Measurements from ENCODE around the gene DDX49. TPM values are rescaled to one million over a fixed set of nuclear protein-coding genes. Genes with fewer than 3 reads are reported as not detected.

The DDX49 gene
- 10 to 100 TPM; 36.1 to 61.0 (median 46.9) TPM for total RNA-seq

- Histone ChIP-seq H3K4me3 (peak within 1 kb of the TSS; percentile 94), H3K27ac (peak within 1 kb of the TSS; percentile 87 to 94 (median 92)), H3K9me3 (no peaks in the 10 kb centered on the region), H3K27me3 (no peaks in the 10 kb centered on the region), H3K4me1 (peaks cover 0 to 59% (median 20%) of the 10 kb centered on the region in 3 donors), H3K36me3 (peaks cover 0 to 48% of the 10 kb centered on the region in 2 donors)
- TF ChIP-seq POLR2AphosphoS5 (IDR thresholded peaks at IDR 0.05) (peak; percentile 87), EP300 (IDR thresholded peaks at IDR 0.05) (no peak), CTCF (IDR thresholded peaks at IDR 0.05) (peak in 2 of 4 experiments; percentile 19 to 28), POLR2A (IDR thresholded peaks at IDR 0.05) (peak; percentile 74 to 84)
- ATAC-seq = peak; percentile 100
- 0% methylated on average over 7 to 21 of the region's 72 CpGs for WGBS, 2 donors (ENCODE audit: low coverage in 1 of 2)
Measured at GRCh38 chr19:18919086-18919899, at the start of gene DDX49, which contains the start of gene COPE. Gene DDX49 (plus strand): TSS chr19:18919715. CDS start chr19:18919742, 27 bp downstream. Gene COPE (minus strand): TSS chr19:18919387. CDS start chr19:18919348, 39 bp downstream.

GRCh38 chr19:18869781-18870530 is 49.6 kb upstream of the DDX49 start:
- 51% methylated on average over 3 of the region's 62 CpGs; no CpG with 5 or more reads in 1 of the 2 donors for WGBS, 2 donors (ENCODE audit: low coverage in 1 of 2)
- Histone ChIP-seq H3K9me3 (no peaks in the 10 kb centered on the region), H3K27me3 (peaks cover 30% of the 10 kb centered on the region), H3K27ac (no peak overlapping the region), H3K4me3 (no peak overlapping the region), H3K36me3 (peaks cover 0 to 37% of the 10 kb centered on the region in 2 donors), H3K4me1 (peaks cover 0 to 39% (median 6%) of the 10 kb centered on the region in 3 donors)
- ATAC-seq = no peak
- TF ChIP-seq POLR2A (IDR thresholded peaks at IDR 0.05) = no peak
- TF ChIP-seq CTCF (IDR thresholded peaks at IDR 0.05) = no peak
- no peak for TF ChIP-seq EP300 (IDR thresholded peaks at IDR 0.05)
- TF ChIP-seq POLR2AphosphoS5 (IDR thresholded peaks at IDR 0.05) = no peak

- 57 to 82% methylated on average over 8 to 17 of the region's 25 CpGs for WGBS, 2 donors (ENCODE audit: low coverage in 1 of 2)
- H3K36me3 ChIP-seq = peaks cover 0 to 30% of the 10 kb centered on the region in 2 donors
- no peak overlapping the region for H3K27ac ChIP-seq
- no peak for ATAC-seq
- peaks cover 0 to 39% (median 6%) of the 10 kb centered on the region in 3 donors for H3K4me1 ChIP-seq
- no peak for TF ChIP-seq POLR2AphosphoS5 (IDR thresholded peaks at IDR 0.05)
- no peak for TF ChIP-seq EP300 (IDR thresholded peaks at IDR 0.05)
- TF ChIP-seq CTCF (IDR thresholded peaks at IDR 0.05) = no peak
- TF ChIP-seq POLR2A (IDR thresholded peaks at IDR 0.05) = no peak
- H3K27me3 ChIP-seq = peaks cover 30% of the 10 kb centered on the region
- H3K4me3 ChIP-seq = no peak overlapping the region
- no peaks in the 10 kb centered on the region for H3K9me3 ChIP-seq
Measured at GRCh38 chr19:18870531-18871172, 48.9 kb upstream of the DDX49 start.

GRCh38 chr19:18871543-18871942 is 48.0 kb upstream of the DDX49 start:
- peaks cover 0 to 33% (median 6%) of the 10 kb centered on the region in 3 donors for H3K4me1 ChIP-seq
- peaks cover 30% of the 10 kb centered on the region for H3K27me3 ChIP-seq
- 76 to 100% methylated on average over 1 to 7 of the region's 7 CpGs for WGBS, 2 donors (ENCODE audit: low coverage in 1 of 2)
- H3K9me3 ChIP-seq = peaks cover 0 to 1% (median 0%) of the 10 kb centered on the region in 3 donors
- no peak overlapping the region for H3K4me3 ChIP-seq
- TF ChIP-seq EP300 (IDR thresholded peaks at IDR 0.05) (no peak), CTCF (IDR thresholded peaks at IDR 0.05) (no peak), POLR2AphosphoS5 (IDR thresholded peaks at IDR 0.05) (no peak), POLR2A (IDR thresholded peaks at IDR 0.05) (no peak)
- peaks cover 0 to 21% of the 10 kb centered on the region in 2 donors for H3K36me3 ChIP-seq
- no peak overlapping the region for H3K27ac ChIP-seq
- ATAC-seq = no peak

Measured in gastroesophageal sphincter (tissue), 4 donors.